ENCODE data around the gene EXD1.
A peak's percentile ranks its signal among the peaks of the same experiment; 100 is the strongest.
"Not testable (repeated sequence)": the region's sequence is repeated elsewhere in the genome, so short reads cannot be mapped to it uniquely, and the experiment has no call there.

Gene EXD1, protein sequence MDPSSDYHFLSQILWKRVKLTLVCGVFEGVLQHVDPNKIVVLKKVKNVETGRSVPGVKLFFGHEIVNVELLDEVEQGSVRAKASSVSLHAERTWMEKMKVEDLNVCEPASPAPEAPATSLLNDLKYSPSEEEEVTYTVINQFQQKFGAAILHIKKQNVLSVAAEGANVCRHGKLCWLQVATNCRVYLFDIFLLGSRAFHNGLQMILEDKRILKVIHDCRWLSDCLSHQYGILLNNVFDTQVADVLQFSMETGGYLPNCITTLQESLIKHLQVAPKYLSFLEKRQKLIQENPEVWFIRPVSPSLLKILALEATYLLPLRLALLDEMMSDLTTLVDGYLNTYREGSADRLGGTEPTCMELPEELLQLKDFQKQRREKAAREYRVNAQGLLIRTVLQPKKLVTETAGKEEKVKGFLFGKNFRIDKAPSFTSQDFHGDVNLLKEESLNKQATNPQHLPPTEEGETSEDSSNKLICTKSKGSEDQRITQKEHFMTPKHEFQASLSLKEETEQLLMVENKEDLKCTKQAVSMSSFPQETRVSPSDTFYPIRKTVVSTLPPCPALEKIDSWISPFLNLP

DNA sequence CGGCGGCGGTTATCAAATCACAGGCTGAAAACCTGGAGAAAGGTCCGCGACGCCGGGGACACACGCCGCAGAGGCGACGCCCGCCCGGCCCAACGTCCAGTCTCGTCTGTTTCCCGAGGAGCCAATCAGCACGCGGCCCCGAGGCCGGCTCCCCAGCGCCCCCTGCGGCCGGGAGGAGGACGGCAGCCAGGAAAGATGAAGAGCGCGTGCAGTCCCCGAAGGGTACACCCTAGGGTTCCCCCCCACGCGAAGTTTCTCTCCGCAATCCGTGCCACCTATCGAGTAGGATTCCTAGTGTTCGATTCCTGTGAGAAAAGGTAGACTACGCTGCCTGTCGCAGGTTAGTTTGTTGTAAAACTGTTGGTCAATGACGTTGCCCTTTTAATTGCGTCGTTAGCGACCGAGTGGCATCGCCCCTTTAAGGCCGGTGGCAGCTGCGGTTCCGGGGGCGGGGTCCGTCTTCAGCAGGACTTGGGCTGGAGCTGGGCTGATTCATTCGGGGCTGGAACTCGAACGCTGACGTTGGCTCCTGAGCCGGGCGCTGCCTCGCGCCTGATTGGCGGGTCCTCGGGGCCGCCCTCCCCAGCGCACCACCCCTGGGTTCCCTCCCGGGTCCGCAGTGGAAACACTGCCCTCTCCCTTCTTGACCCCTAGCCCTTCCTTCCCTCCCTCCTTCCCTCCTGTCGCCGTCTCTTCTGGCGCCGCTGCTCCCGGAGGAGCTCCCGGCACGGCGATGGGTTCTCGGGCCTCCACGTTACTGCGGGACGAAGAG lies at the start of gene EXD1, which contains the start of gene CHP1:
EXD1 (minus strand) TSS at position 108 of the 772 bp plus-strand sequence. CDS start 4,182 bp downstream, outside the sequence.
CHP1 (plus strand) TSS at position 619 of the 772 bp plus-strand sequence; CDS start at position 734, 115 bp downstream.
- DNase-seq: peak; percentile 93

DNA sequence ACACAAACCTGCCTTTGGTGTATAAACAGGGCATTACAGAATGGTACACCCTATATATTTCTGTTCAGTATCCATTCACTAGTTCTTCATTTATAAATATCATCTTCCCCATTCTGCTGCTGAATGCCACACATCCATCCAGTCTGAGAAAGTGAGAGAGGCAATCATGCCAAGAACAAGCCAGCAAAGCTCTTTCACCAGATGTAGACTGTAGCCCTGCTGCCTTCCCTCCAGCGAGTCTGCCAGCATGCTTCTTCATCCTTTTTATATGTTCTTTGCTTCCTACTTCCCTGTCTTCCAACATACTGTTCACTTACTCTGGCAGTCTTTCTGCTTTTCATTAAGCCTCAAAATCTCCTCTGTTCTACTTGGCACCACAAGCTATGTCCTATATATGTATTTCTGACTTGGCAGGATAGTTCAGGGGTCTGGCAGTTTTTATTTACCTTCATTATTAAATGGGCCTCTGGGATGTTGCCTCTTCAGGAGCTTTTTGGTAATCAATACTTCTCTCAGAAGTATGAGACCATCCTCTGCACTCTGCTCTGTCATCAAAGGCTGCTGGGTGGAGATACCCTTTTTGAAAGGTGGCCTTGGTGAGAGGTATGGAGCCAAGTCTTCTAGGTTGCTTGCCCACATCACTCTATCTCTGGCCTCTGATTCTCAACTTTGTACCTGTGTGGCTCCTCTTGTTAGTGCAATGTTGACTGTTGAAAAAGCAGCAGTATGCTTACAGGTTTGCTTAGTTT lies 49.2 kb upstream of the EXD1 start:
- no peak for DNase-seq

DNA sequence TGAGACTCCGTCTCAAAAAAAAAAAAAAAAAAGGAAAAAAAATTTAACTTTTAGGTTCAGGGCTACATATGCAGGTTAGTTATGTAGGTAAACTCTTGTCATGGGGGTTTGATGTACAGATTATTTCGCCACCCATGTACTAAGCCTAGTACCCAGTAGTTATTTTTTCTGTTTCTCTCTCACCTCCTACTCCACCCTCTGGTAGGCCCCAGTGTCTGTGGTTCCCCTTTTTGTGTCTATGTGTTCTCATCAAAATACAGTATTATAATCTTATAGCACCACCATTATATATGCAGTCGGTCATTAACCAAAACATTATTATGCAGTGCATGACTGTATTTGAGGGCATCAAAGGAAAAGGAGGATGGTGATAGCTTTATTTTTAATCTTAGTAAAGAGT lies 47.8 kb upstream of the EXD1 start:
- DNase-seq: no peak

DNA sequence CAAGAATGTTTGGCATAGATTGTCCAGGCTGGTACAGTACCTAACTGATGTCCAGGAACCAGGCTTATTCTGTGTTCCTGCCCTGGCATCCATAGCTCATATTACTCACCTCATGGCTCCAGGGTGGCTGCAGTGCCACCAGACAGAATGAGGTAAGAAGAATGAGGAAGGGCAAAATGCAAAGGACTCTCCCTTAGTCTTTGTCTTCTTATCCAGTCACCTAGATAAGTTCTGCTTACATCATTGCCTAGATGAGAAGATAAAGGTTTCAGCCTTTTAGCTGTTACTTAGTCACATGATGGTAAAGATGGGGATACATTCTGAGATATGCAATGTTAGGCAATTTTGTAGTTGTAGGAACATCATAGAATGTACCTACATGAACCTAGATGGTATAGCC lies 46.3 kb upstream of the EXD1 start:
- DNase-seq: no peak

DNA sequence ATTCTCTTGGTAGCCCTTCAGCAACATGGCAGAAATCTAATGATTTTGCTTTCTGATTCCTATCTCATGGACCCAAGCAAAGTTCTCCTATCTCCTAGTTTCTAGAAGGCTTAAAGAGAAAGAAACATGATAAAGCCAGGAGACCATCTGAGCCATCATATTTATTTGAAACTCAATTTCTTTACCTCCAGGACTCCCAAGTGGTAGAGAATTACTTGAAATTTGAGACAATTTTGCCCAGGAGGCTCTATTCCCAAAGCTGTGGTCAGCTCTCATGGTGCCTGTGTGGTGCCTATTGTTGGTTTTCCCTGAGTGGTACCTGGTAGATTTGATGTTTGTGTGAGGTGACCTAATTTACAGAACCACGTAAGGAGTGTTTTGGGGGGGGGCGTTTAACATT lies 39.3 kb upstream of the EXD1 start:
- DNase-seq: no peak

DNA sequence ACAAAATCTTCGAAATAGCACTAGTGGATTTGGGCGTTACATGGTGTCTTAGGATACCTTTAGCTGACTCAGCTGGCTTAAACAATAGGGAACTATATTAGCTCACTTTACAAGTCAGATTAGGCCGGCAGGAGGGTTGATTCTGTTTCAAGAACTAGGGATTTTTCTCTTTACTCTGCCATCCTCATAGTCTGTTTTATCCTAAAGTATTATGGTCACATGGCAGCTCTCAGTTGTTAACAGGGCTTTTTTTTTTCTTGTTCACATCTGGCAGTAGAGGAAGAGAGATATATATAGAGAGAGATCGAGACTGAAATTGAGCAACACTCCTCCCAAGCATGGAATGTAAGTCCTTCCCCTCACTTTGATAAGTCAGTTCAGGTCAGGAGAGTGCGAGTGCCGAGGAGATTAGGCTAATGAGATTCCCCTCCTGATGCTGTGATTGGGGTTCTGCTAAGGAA lies 33.4 kb upstream of the EXD1 start:
- DNase-seq: no peak

DNA sequence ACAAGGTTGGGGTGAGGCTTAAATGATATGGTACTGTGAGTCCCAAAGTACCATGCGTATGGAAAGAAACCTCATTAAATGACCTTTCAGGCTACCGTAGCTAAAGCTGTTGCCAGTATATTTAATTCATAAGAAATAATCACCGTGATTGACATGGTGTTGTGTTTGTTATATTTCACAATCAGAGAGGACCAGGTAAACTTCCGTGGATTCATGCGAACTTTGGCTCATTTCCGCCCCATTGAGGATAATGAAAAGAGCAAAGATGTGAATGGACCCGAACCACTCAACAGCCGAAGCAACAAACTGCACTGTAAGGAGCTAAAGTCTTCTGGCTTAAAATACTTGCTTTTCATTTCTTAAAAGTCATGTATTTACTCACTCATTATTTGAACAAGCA lies 32.0 kb upstream of the EXD1 start:
- DNase-seq: no peak

DNA sequence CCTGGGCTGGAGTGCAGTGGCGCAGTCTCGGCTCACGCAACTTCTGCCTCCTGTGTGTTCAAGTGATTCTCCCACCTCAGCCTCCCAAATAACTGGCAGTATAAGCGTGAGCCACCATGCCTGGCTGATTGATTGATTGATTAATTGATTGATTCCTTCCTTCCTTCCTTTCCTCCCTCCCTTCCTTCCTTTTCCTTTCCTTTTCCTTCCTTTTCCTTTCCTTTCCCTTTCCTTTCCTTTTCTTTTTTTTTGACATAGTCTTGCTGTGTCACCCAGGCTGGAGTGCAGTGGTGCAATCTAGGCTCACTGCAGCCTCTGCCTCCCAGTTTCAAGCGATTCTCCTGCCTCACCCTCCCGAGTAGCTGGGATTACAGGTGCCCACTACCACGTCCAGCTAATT lies 30.4 kb upstream of the EXD1 start:
- not testable (repeated sequence) for DNase-seq

DNA sequence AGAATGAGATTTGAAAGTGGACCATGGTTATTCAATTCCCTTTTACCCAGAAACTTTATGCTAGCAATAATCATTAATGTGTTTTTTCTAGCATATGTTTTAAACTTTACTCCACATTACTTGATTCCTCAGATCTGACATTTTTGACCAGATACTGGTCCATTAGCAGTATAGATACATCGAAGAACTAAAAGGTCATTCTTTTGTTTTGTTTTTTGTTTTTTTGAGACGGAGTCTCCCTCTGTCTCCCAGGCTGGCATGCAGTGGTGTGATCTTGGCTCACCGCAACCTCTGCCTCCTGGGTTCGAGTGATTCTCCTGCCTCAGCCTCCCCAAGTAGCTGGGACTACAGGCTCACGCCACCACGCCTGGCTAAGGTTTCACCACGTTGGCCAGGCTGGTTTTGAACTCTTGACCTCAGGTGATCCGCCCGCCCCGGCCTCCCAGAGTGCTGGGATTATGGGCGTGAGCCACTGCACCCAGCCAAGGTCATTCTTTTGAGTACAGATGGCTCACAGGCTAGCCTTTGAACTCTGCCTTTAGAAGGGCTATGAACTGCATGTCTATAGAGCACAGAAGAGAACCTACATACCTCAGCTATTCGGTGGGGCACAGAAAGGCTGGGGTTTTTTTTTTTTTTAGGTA lies 29.1 kb upstream of the EXD1 start:
- DNase-seq: no peak

DNA sequence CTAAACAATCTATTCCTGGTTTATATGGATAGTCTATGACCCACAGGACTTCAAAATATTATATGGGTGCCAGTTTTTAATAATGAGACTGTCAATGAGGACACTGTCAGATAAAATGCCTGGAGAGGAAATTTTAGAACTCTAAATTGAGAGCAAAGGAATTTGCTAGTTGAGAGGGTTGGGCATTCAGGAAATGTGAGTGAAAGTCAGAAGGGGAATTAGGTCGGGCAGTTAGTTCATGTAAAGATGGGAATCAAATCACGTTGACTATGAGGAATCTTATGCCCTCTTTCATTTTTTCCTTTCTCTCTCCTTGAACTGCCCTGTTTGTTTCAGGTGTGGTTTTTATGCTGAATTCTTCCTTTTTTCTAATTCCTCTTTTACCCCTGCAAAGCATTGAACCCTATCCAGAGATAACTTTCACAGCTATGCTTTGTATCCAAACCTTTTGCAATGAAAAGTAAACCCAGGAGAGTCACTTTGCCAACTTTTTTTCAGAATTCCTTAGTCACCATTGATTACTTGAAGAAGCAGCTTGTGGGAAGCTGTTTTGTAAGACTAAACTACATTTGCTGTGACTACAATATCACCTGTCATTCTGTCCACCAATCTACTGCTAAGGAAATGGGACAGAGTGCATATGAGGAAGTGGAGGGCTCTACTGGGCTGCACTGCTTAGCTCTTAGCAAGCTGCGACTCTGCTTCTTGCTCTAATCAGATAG lies 28.4 kb upstream of the EXD1 start:
- DNase-seq: no peak

DNA sequence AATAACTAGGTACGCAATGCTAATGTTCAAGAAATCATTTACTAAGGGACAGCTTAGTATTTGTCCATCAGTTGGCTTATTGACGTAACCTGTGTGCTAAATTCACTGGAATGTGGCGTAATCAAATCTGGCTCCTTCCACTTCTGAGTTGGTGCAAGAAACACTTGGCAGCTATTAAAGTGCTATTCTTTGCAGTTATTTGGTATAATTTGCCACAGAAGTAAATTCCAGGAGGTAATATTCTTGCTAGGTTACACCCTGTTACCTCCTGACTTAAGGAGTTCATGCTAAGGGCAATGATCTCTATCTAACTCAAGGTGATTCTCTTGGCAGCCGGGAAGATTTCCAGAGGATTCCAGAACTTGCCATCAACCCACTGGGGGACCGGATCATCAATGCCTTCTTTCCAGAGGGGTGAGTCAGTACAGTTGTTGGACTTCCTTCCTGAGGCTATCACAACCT lies 26.1 kb upstream of the EXD1 start:
- DNase-seq: no peak

DNA sequence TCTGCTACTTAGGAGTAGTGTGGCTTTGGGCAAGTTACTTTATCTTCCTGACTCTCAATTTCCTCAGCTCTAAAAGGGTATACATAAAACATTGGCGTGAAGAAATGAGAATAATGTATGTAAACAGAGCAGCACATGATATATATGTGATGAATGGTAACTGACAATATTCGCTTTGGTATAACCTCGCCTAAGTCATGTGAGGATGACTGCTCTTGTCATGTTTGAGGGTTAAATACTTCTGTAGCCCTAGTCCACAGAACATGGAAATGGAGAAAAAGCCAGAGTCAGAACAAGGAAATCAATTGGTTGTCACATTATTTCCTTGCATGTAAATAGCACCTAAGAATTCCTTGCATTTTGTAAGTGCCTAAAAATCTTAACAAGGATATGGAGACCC lies 25.5 kb upstream of the EXD1 start:
- no peak for DNase-seq

DNA sequence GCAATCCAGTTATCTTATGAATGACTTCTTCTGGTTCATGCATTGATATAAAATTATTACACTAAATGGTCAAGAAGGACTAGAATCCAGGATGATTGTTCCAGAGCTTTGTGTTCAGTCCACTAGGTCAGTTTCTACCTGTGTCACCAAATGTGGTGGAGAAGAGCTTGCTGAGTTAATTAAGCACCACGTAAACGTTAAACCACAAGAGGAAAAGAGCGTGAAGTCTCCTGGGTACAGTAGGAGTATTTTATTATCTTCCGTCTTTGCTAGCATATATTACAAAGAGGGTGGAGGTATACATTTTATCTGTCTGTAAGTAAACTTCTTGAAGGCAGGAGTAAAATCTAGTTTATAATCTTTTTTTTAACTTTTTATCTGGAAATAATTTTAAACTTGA lies 24.0 kb upstream of the EXD1 start:
- DNase-seq: no peak

DNA sequence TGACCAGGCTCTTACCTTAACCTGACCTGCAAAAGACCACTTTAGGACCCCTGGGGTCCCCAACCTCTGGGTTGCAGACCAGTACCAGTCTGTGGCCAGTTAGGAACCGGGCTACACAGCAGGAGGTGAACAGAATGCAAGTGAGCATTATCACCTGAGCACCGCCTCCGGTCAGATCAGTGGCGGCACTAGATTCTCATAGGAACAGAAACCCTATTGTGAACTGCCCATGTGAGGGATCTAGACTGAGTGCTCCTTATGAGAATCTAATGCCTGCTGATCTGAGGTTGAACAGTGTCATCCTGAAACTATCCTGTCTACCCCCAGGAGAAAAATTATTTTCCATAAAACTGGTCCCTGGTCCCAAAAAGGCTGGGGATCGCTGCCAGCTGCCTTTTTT lies 20.9 kb upstream of the EXD1 start:
- no peak for DNase-seq

DNA sequence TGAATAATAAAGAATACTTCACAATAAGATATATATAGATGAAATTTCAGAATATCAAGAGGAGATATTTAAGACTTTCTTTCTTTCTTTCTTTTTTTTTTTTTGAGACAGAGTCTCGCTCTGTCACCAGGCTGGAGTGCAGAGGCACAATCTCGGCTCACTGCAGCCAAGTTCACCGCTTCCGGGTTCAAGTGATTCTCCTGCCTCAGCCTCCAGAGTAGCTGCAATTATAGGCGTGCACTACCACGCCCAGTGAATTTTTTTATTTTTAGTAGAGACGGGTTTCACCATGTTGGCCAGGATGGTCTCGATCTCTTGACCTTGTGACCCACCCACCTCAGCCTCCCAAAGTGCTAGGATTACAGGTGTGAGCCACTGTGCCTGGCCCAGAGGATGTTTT lies 20.2 kb upstream of the EXD1 start:
- not testable (repeated sequence) for DNase-seq

DNA sequence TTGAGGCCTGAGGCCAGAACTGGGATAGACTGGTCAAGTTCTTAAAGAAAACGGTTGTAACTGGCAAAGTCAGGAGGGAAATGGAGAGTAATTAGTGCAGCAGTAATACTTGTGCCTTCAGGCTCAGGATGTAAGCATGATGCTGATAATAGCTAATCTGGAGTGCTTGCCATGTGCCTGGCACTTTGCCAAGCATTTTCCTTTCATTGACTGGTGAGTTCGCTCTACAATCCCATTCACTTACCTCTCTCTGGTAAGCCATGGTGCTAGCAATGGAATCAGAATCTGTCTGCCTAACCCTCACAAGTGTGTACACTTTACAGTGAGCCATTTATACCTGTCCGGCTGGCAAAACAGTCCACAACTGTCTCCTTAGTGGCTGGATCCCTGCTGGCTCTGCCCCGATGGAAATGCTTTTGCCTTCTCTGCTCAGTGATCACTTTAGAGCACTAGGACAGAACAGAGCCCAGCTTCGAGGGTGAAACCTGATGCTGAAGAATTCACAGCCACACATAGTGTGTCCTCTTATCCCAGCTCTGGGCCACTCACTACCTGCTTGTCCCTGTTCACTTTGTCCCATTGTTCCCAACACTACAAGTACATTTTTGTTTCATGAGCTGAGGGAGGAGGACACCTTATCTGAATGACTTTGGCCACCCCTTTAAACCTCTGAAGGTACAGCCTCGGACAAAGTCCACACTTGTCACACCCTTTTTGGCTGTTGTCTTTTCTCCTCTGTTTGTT lies 10.8 kb upstream of the EXD1 start:
- no peak for DNase-seq

DNA sequence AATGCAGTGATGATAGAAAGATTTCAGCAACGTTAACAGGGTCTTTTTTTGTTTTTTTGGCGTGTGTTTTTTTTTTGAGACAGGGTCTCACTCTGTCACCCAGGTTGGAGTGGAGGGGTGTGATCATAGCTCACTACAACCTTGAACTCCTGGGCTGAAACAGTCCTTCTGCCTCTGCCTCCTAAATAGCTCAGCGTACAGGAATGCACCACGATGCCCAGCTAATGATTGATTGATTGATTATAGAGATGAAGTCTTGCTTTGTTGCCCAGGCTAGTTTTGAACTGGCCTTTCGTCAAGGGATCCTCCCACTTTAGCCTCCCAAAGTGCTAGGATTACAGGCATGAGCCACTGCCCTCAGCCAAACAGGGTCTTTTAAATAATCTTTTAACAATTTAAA lies 7.5 kb upstream of the EXD1 start:
- no peak for DNase-seq

DNA sequence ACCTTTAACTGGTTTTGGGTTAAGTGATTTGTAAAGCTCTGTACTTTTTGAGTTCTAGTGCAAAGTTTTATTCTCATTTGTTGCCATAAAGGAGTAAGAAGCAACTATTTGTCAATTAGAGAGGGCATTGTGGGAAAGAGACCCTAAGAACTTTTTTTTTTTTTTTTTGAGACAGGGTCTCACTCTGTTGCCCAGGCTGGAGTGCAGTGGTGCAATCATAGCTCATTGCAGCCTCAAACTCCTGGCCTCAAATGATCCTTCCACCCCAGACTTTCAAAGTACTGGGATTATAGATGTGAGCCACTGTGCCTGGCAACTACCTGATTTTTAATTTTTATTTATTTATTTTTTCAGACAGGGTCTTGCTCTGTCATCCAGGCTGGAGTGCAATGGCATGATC lies 5.4 kb upstream of the EXD1 start:
- no peak for DNase-seq

DNA sequence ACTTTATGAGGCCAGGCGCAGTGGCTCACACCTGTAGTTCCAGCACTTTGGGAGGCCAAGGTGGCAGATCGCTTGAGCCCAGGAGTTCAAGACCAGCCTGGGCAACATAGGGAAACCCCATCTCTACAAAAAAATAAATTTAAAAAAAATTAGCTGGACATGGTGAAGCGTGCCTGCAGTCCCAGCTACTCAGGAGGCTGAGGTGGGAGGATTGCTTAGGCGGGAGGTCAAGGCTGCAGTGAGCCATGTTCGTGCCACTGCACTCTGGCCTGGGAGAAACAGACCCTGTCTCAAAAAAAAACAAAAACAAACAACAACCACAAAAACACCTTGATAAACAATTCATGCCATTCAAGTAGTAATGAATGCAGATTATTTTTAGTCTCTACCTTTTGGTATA lies 4.7 kb upstream of the EXD1 start:
- not testable (repeated sequence) for DNase-seq

DNA sequence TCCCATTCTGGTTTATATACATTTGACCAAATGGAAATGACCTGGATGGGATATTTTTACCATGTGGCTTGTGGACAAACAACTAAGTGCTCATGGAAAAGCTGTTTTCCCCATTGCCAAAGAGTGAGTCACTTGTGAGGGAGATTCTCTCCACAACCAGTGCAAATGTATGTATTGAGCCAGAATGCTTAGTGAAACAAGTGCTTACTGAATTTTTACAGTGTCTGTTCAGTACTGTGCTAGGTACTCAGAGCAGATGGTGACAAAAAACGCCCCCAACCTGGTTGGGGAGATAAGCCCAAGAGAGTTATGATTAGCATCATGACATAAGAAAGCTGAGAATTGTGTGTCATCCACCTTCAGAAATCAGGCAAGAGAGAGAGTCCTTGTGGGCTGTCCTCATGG lies 2.8 kb upstream of the EXD1 start:
- no peak for DNase-seq

Measured in GOT3 (cell line).